GM19025 (cell line): ENCODE results near the gene GSTM3.
"Not testable (repeated sequence)": the region's sequence is repeated elsewhere in the genome, so short reads cannot be mapped to it uniquely, and the experiment has no call there.

Experiments
- ATAC-seq: cut with Tn5 transposase; IDR thresholded peaks from one replicate; pipeline ENCODE4 v1.9.1; 2021; ENCODE audit warnings: mild to moderate bottlenecking, low read depth, moderate library complexity; ENCODE audit not compliant: unreplicated experiment

GSTM3 gene

GRCh38 chr1:109776206-109776835, 35.5 kb upstream of the GSTM3 start:
- no peak for ATAC-seq

- no peak for ATAC-seq
Observed at GRCh38 chr1:109775398-109775797, 34.6 kb upstream of the GSTM3 start.

GRCh38 chr1:109773900-109774485, 33.2 kb upstream of the GSTM3 start:
- ATAC-seq = no peak

- ATAC-seq = peak; percentile 74
Observed at GRCh38 chr1:109773203-109773899, 32.5 kb upstream of the GSTM3 start.

- no peak for ATAC-seq
Observed at GRCh38 chr1:109772658-109773202, 31.9 kb upstream of the GSTM3 start.

- no peak for ATAC-seq
Observed at GRCh38 chr1:109771712-109772657, 31.1 kb upstream of the GSTM3 start.

- ATAC-seq = no peak
Observed at GRCh38 chr1:109770331-109771095, 29.7 kb upstream of the GSTM3 start.

GRCh38 chr1:109769330-109770078, 28.7 kb upstream of the GSTM3 start:
- no peak for ATAC-seq

- no peak for ATAC-seq
Observed at GRCh38 chr1:109768820-109769219, 28.0 kb upstream of the GSTM3 start.

- no peak for ATAC-seq
Observed at GRCh38 chr1:109768335-109768650, 27.5 kb upstream of the GSTM3 start.

- no peak for ATAC-seq
Observed at GRCh38 chr1:109767637-109768334, 26.9 kb upstream of the GSTM3 start.

GRCh38 chr1:109766991-109767636, 26.3 kb upstream of the GSTM3 start:
- not testable (repeated sequence) for ATAC-seq

GRCh38 chr1:109765896-109766615, 25.2 kb upstream of the GSTM3 start:
- ATAC-seq = no peak

GRCh38 chr1:109765483-109765815, 24.6 kb upstream of the GSTM3 start:
- ATAC-seq = no peak

- ATAC-seq = no peak
Observed at GRCh38 chr1:109764561-109765482, 24.0 kb upstream of the GSTM3 start.

GRCh38 chr1:109763646-109764415, 23.0 kb upstream of the GSTM3 start, which contains the start of gene EPS8L3:
EPS8L3 (minus strand) TSS chr1:109763923; CDS start chr1:109761749, 2,174 bp downstream.
- no peak for ATAC-seq
